ENCODE measurements around the gene ACOT6.
"Not testable (repeated sequence)": the region's sequence is repeated elsewhere in the genome, so short reads cannot be mapped to it uniquely, and the experiment has no call there.

GRCh38 chr14:73566935-73567334 lies 45.4 kb upstream of the ACOT6 start:
- not testable (repeated sequence) for TF ChIP-seq POLR2A (IDR thresholded peaks at IDR 0.05; ENCODE audit: low read depth, low read length); SMC3 (IDR thresholded peaks at IDR 0.05; ENCODE audit: low read depth, low read length); CTCF (conservative IDR thresholded peaks at IDR 0.05; ENCODE audit: low read depth, low read length)

All from IMR-90 (cell line).